ENCODE measurements around the gene NFATC2. TPM values are rescaled to one million over a fixed set of nuclear protein-coding genes. Genes with fewer than 3 reads are reported as not detected.
A peak's percentile ranks its signal among the peaks of the same experiment; 100 is the strongest.

The NFATC2 gene
- total and polyA plus RNA-seq, 9 donors: 2.2 to 9.4 (median 5.1) TPM

DNA sequence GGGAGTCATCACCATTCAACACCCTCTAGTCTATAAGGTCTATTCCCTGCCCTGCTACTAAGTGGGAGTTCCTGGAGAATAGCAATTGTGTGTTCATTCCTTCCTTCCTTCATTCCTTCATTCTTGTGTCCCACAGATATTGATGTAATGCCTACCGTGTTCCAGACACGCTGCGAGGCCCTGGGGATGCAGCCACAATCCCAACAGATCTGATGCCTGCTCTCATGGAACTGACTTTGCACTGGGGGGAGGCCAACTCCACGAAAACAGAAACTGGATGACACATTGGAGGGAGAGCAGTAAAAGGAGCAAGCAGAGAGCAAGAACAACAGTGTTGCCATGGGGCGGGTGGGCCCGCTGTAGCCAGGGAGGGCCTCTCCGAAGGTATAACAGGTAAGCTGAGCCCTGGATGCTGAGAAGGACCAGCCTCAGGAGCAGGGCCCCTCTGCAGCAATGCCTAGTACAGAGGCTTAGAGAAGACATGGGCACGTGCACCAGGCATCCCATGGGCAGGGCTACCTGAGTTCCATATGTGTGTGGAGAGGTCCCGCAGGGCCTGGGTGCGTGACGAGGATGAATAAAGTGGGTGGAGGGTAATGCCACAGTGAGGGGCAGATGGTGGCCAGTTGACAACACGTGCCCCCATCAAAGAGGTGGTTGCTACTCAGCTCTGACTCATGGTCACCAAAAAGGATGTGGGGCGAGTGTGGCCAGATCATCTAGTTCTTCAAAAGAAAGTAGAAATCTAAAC lies 173.9 kb downstream of the NFATC2 start:
- 89 to 91% (median 89%) methylated on average over 13 of the region's 13 CpGs for WGBS, 3 donors
- intact Hi-C loops (cut with DNase I): no loop called here
- H3K4me1 ChIP-seq (ENCODE audit: insufficient read depth): peaks cover 7% of the 10 kb centered on the region
- no peak overlapping the region for H3K4me3 ChIP-seq
- DNase-seq: no peak
- TF ChIP-seq, protein P1, sequence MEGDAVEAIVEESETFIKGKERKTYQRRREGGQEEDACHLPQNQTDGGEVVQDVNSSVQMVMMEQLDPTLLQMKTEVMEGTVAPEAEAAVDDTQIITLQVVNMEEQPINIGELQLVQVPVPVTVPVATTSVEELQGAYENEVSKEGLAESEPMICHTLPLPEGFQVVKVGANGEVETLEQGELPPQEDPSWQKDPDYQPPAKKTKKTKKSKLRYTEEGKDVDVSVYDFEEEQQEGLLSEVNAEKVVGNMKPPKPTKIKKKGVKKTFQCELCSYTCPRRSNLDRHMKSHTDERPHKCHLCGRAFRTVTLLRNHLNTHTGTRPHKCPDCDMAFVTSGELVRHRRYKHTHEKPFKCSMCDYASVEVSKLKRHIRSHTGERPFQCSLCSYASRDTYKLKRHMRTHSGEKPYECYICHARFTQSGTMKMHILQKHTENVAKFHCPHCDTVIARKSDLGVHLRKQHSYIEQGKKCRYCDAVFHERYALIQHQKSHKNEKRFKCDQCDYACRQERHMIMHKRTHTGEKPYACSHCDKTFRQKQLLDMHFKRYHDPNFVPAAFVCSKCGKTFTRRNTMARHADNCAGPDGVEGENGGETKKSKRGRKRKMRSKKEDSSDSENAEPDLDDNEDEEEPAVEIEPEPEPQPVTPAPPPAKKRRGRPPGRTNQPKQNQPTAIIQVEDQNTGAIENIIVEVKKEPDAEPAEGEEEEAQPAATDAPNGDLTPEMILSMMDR (IDR thresholded peaks at IDR 0.05): no peak
- TF ChIP-seq EP300 (IDR thresholded peaks at IDR 0.05): no peak
- no peak for TF ChIP-seq POLR2A (IDR thresholded peaks at IDR 0.05)
- no peak overlapping the region for H3K27ac ChIP-seq
- H3K27me3 ChIP-seq: no peaks in the 10 kb centered on the region
- H3K9me3 ChIP-seq: no peaks in the 10 kb centered on the region
- H3K36me3 ChIP-seq: no peaks in the 10 kb centered on the region

DNA sequence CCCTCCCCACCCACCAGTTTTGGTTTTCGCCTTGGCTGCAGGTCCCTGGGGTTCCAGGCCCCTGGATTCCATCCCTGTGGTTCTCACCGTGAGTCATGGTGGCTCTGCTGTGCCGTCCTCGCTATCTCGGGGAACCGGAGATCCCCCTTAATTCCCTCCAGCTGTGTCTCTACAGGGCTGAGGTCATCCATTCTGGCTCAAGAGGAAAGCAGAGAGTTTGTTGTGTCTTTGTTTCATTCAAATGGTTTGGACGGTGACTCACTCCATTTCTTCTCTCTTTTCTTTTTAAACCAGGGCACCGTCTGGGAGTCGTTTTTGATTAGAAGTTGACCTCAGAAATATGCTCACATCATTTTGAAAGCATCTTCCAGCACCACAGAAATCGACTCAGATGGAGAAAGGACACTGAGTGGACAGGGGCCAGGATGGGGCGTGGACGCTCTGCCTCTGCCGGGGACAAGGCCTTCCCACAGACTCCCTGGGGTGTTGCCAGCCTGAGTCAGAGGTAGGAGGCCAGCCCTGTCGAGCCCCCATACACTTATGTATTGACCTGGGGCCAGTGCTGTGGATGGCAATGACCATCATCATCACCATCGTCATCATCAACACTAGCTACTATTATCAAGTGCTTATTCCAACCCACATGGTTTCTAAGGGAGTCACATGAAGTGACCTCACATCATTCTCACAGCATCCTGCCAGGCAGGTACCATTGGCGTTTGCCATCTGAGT lies 176.2 kb downstream of the NFATC2 start:
- intact Hi-C loops (cut with DNase I): no loop called here
- peaks cover 7% of the 10 kb centered on the region for H3K4me1 ChIP-seq (ENCODE audit: insufficient read depth)

DNA sequence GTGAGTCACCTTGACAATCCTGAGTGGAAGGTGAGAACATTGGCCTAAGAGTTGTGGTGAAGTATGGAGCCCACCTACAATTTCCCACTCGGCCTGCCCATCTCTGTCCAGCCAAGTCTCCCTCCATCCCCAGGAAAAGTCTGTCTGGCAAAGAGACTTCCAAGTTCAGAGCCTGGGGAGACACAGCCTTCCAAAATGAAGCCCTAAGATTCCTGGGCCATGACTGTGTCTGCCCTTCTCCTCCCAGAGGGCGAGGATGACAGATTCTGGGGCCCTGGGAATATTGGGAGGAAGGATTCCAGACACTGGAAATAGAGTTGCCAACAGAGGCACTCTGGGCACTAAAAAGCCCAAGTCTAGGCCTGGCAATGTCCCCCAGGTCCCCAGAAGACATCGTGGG lies 176.8 kb downstream of the NFATC2 start:
- no peak for DNase-seq
- TF ChIP-seq EP300 (IDR thresholded peaks at IDR 0.05) (no peak), POLR2A (IDR thresholded peaks at IDR 0.05) (no peak)
- TF ChIP-seq, protein P1 (IDR thresholded peaks at IDR 0.05): no peak
- intact Hi-C loops (cut with DNase I): no loop called here
- Histone ChIP-seq H3K27me3 (no peaks in the 10 kb centered on the region), H3K4me3 (no peak overlapping the region), H3K9me3 (peaks cover 0 to 5% of the 10 kb centered on the region in 2 donors), H3K27ac (no peak overlapping the region), H3K36me3 (no peaks in the 10 kb centered on the region), H3K4me1 (ENCODE audit: insufficient read depth) (peaks cover 7% of the 10 kb centered on the region)
- 41 to 72% (median 55%) methylated on average over 3 of the region's 3 CpGs for WGBS, 3 donors

More for the DNA sequence above, 176.2 kb downstream of the NFATC2 start:
- Histone ChIP-seq H3K36me3 (no peaks in the 10 kb centered on the region), H3K27ac (no peak overlapping the region), H3K4me3 (no peak overlapping the region), H3K27me3 (no peaks in the 10 kb centered on the region), H3K9me3 (peaks cover 0 to 5% of the 10 kb centered on the region in 2 donors)
- TF ChIP-seq EP300 (IDR thresholded peaks at IDR 0.05) (no peak), POLR2A (IDR thresholded peaks at IDR 0.05) (no peak)
- TF ChIP-seq, protein P1 (IDR thresholded peaks at IDR 0.05): no peak
- WGBS, 3 donors: 12 to 14% (median 13%) methylated on average over 16 of the region's 16 CpGs
- DNase-seq: peak; percentile 47 to 81 (median 76)

DNA sequence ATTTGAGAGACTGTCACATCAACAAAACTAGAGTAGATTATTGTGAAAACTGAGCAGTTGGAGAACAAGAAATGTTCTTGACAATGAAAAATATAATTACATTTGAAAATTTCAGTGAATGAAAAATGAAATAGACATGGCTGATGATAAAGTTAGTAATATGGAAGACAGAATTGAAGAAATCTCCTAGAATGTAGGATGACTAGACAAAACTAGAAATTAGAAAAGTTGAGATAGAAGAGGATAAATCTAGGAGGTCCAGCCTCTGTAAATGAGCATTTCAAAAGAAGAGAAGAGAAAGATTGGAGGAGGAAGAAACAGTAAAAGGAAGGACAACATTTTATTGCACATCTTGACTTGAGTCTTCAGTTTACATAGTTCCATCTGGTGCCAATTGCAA lies 178.7 kb downstream of the NFATC2 start:
- H3K36me3 ChIP-seq: no peaks in the 10 kb centered on the region
- H3K27me3 ChIP-seq: no peaks in the 10 kb centered on the region
- TF ChIP-seq POLR2A (IDR thresholded peaks at IDR 0.05) (no peak), EP300 (IDR thresholded peaks at IDR 0.05) (no peak)
- TF ChIP-seq, protein P1 (IDR thresholded peaks at IDR 0.05): no peak
- intact Hi-C loops (cut with DNase I): no loop called here
- H3K4me1 ChIP-seq (ENCODE audit: insufficient read depth): peaks cover 9% of the 10 kb centered on the region
- no peak overlapping the region for H3K4me3 ChIP-seq
- no peak overlapping the region for H3K27ac ChIP-seq
- H3K9me3 ChIP-seq: peaks cover 0 to 5% of the 10 kb centered on the region in 2 donors
- DNase-seq: no peak
